LNCAP (cell line): ENCODE data around the gene PPP2R5E.

Experiments
- CTCF ChIP-seq: fragments of 450-650 bp; IDR thresholded peaks from 2 replicates; pipeline ENCODE4 v1.5.1; 2017; ENCODE audit warnings: mild to moderate bottlenecking

PPP2R5E gene

GRCh38 chr14:63426838-63427352 is 116.3 kb downstream of the PPP2R5E start:
- TF ChIP-seq CTCF, result no peak

GRCh38 chr14:63423889-63424288 is 119.3 kb downstream of the PPP2R5E start:
- TF ChIP-seq CTCF, result no peak

GRCh38 chr14:63423381-63423780 is 119.8 kb downstream of the PPP2R5E start:
- no peak for TF ChIP-seq CTCF

- no peak for TF ChIP-seq CTCF
Measured at GRCh38 chr14:63421919-63422318, 121.3 kb downstream of the PPP2R5E start.

GRCh38 chr14:63421226-63421625 is 122.0 kb downstream of the PPP2R5E start:
- no peak for TF ChIP-seq CTCF

- TF ChIP-seq CTCF, result no peak
Measured at GRCh38 chr14:63418020-63418419, 125.2 kb downstream of the PPP2R5E start.

GRCh38 chr14:63413009-63413408 is 130.2 kb downstream of the PPP2R5E start:
- no peak for TF ChIP-seq CTCF

GRCh38 chr14:63406333-63406732 is 136.8 kb downstream of the PPP2R5E start:
- TF ChIP-seq CTCF, result no peak
